ENCODE results near the gene C3orf49.

DNA sequence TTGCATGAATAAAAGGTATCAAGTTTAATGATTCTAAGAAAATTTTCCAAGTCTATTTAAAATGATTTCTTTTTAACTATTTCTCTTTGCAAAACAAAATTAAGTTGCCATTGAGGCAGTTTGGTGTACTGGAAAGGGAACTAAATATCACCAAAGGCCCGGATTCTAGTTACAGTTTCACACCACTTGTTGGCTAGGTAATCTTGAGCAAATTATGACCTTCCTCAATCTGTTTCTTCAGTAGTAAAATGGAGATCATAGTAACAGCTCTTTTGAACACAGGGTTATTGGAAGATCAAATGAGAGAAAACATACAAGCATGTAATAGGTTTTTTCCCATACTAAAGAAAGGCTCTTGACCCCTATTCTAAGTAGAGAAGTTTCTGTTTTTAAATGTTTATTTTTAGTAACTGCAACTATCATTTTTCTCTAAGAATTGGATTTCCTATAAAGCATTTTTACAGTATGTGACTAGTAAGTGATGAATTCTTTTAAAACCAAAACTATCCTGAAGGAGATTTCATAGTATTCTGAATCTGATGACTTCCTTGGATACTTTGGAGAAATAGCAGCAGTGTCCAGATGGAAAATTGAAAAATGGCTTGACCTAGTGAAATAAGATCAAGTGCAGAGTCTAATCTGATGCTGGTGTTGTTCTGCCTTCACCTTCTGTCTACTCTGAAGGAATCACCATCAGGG, 77.4 kb downstream of the C3orf49 start:
- TF ChIP-seq CTCF (IDR thresholded peaks at IDR 0.05; ENCODE audit: borderline replicate concordance, extremely low read depth, low read length, poor library complexity, severe bottlenecking) (no peak), EZH2 (IDR thresholded peaks at IDR 0.05; ENCODE audit: borderline replicate concordance, low read depth, low read length, severe bottlenecking) (no peak)

Measured in DND-41 (cell line).